ENCODE data around the gene CCIN. TPM values are rescaled to one million over a fixed set of nuclear protein-coding genes. Genes with fewer than 3 reads are reported as not detected.

CCIN gene
- total RNA-seq, 1 experiment from 2014 or later, result 0.20 TPM

- TF ChIP-seq CTCF (IDR thresholded peaks at IDR 0.05) (no peak), TP53 (CRISPR knock-in tag; IDR thresholded peaks at IDR 0.05) (no peak), ZNF423 (CRISPR knock-in tag; IDR thresholded peaks at IDR 0.05) (no peak), ETV6 (CRISPR knock-in tag; IDR thresholded peaks at IDR 0.05) (no peak)
- ChIA-PET POLR2A (no interaction called here), CTCF (interaction anchor here (1.4 kb wide), 1 partner anchor 115 kb away, joined by 4 read pairs; no protein-coding TSS in a partner anchor)
- Mint-ChIP-seq H3K4me3 (no peak overlapping the region), H3K27ac (no peak overlapping the region), H3K27me3 (ENCODE audit: low read depth) (no peaks in the 10 kb centered on the region), H3K9me3 (no peaks in the 10 kb centered on the region), H3K36me3 (peaks cover 53% of the 10 kb centered on the region), H3K4me1 (no peaks in the 10 kb centered on the region)
- ATAC-seq, result no peak
- DNase-seq (ENCODE audit: low spot score), result no peak
Observed at GRCh38 chr9:36213989-36214388, 44.8 kb downstream of the CCIN start.

- Mint-ChIP-seq H3K4me3 (no peak overlapping the region), H3K36me3 (peaks cover 53% of the 10 kb centered on the region), H3K4me1 (no peaks in the 10 kb centered on the region), H3K9me3 (no peaks in the 10 kb centered on the region), H3K27ac (no peak overlapping the region), H3K27me3 (ENCODE audit: low read depth) (no peaks in the 10 kb centered on the region)
- ATAC-seq (no peak), DNase-seq (ENCODE audit: low spot score) (no peak)
- TF ChIP-seq ZNF121 (CRISPR knock-in tag; IDR thresholded peaks at IDR 0.05), result no peak
- TF ChIP-seq ELF4 (CRISPR knock-in tag; IDR thresholded peaks at IDR 0.05; ENCODE audit: low read depth), result no peak
- TF ChIP-seq AR (CRISPR knock-in tag; IDR thresholded peaks at IDR 0.05), result no peak
- no peak for TF ChIP-seq ZNF219 (CRISPR knock-in tag; IDR thresholded peaks at IDR 0.05; ENCODE audit: borderline replicate concordance)
- TF ChIP-seq CREM (CRISPR knock-in tag; IDR thresholded peaks at IDR 0.05), result no peak
- no peak for TF ChIP-seq JUN (CRISPR knock-in tag; IDR thresholded peaks at IDR 0.05)
- TF ChIP-seq PRRX2 (CRISPR knock-in tag; IDR thresholded peaks at IDR 0.05), result no peak
- TF ChIP-seq ESRRA (CRISPR knock-in tag; IDR thresholded peaks at IDR 0.05; ENCODE audit: borderline replicate concordance), result no peak
- TF ChIP-seq TCF7 (CRISPR knock-in tag; IDR thresholded peaks at IDR 0.05; ENCODE audit: low read depth), result no peak
- TF ChIP-seq ERG (CRISPR knock-in tag; IDR thresholded peaks at IDR 0.05), result no peak
- TF ChIP-seq AFF4 (CRISPR knock-in tag; IDR thresholded peaks at IDR 0.05; ENCODE audit: borderline replicate concordance), result no peak
- TF ChIP-seq IRF1 (CRISPR knock-in tag; IDR thresholded peaks at IDR 0.05), result no peak
- no peak for TF ChIP-seq STAT6 (CRISPR knock-in tag; conservative IDR thresholded peaks at IDR 0.05; ENCODE audit: low read depth)
- TF ChIP-seq NFATC4 (CRISPR knock-in tag; IDR thresholded peaks at IDR 0.05), result no peak
- TF ChIP-seq MYBL2 (CRISPR knock-in tag; IDR thresholded peaks at IDR 0.05), result no peak
- TF ChIP-seq TEAD1 (CRISPR knock-in tag; IDR thresholded peaks at IDR 0.05), result no peak
- POLR2A ChIA-PET, result no interaction called here
- CTCF ChIA-PET, result no interaction called here
Observed at GRCh38 chr9:36214571-36214970, 45.4 kb downstream of the CCIN start.
